ENCODE measurements around the gene ACAD9. TPM values are rescaled to one million over a fixed set of nuclear protein-coding genes. Genes with fewer than 3 reads are reported as not detected.

Gene ACAD9
- total and polyA plus RNA-seq, 8 donors = 17.1 to 160 (median 23.4) TPM

- intact Hi-C loops (cut with DNase I; ENCODE audit: low total_unique reads) = no loop called here
Observed at GRCh38 chr3:128867200-128868125, 12.0 kb upstream of the ACAD9 start.

GRCh38 chr3:128870347-128870746, 9.1 kb upstream of the ACAD9 start:
- no peak for TF ChIP-seq EP300 (IDR thresholded peaks at IDR 0.05)
- TF ChIP-seq, protein P1, sequence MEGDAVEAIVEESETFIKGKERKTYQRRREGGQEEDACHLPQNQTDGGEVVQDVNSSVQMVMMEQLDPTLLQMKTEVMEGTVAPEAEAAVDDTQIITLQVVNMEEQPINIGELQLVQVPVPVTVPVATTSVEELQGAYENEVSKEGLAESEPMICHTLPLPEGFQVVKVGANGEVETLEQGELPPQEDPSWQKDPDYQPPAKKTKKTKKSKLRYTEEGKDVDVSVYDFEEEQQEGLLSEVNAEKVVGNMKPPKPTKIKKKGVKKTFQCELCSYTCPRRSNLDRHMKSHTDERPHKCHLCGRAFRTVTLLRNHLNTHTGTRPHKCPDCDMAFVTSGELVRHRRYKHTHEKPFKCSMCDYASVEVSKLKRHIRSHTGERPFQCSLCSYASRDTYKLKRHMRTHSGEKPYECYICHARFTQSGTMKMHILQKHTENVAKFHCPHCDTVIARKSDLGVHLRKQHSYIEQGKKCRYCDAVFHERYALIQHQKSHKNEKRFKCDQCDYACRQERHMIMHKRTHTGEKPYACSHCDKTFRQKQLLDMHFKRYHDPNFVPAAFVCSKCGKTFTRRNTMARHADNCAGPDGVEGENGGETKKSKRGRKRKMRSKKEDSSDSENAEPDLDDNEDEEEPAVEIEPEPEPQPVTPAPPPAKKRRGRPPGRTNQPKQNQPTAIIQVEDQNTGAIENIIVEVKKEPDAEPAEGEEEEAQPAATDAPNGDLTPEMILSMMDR (IDR thresholded peaks at IDR 0.05) = no peak
- no peak for TF ChIP-seq POLR2A (IDR thresholded peaks at IDR 0.05)
- TF ChIP-seq POLR2AphosphoS5 (IDR thresholded peaks at IDR 0.05) = no peak
- peaks cover 0 to 7% (median 0%) of the 10 kb centered on the region in 4 donors for H3K4me1 ChIP-seq
- no peaks in the 10 kb centered on the region for H3K9me3 ChIP-seq
- H3K36me3 ChIP-seq = no peaks in the 10 kb centered on the region
- intact Hi-C loops (cut with DNase I; ENCODE audit: low total_unique reads) = no loop called here
- H3K27me3 ChIP-seq = no peaks in the 10 kb centered on the region
- H3K4me3 ChIP-seq = no peak overlapping the region
- 69 to 97% (median 95%) methylated on average over 3 to 4 of the region's 4 CpGs for WGBS, 5 donors
- H3K27ac ChIP-seq = no peak overlapping the region
- DNase-seq = no peak

More at GRCh38 chr3:128867200-128868125, 12.0 kb upstream of the ACAD9 start:
- DNase-seq = no peak
- 58 to 90% (median 77%) methylated on average over 4 of the region's 4 CpGs for WGBS, 5 donors
- Histone ChIP-seq H3K27me3 (no peaks in the 10 kb centered on the region), H3K4me3 (no peak overlapping the region), H3K4me1 (peaks cover 0 to 11% (median 4%) of the 10 kb centered on the region in 4 donors), H3K27ac (no peak overlapping the region), H3K9me3 (no peaks in the 10 kb centered on the region), H3K36me3 (no peaks in the 10 kb centered on the region)
- TF ChIP-seq EP300 (IDR thresholded peaks at IDR 0.05) = no peak
- TF ChIP-seq, protein P1 (IDR thresholded peaks at IDR 0.05) = no peak
- TF ChIP-seq POLR2AphosphoS5 (IDR thresholded peaks at IDR 0.05) = no peak
- TF ChIP-seq POLR2A (IDR thresholded peaks at IDR 0.05) = no peak

DNA sequence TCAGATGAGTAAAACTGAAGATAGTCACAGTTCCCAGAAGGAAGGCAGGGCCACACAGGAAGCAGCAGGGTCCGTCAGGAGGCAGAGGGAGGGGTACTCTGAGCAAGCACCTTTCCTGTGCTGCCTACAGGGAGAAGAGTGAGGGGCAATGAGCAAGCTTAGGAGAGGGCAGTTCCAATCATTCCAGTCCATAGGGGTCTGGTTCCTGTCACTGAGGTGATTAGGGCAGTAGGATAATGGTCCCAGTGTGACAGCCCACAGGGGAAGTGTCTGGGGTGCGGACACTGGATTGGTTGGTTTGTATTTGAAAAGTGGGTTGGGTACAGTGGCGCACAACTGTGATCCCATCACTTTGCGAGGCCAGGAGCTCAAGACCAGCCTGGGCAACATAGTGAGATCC, 7.1 kb upstream of the ACAD9 start:
- Histone ChIP-seq H3K4me1 (peaks cover 0 to 19% (median 2%) of the 10 kb centered on the region in 4 donors), H3K36me3 (no peaks in the 10 kb centered on the region), H3K4me3 (no peak overlapping the region), H3K9me3 (no peaks in the 10 kb centered on the region), H3K27ac (no peak overlapping the region), H3K27me3 (no peaks in the 10 kb centered on the region)
- no peak for TF ChIP-seq POLR2AphosphoS5 (IDR thresholded peaks at IDR 0.05)
- TF ChIP-seq, protein P1 (IDR thresholded peaks at IDR 0.05) = no peak
- TF ChIP-seq EP300 (IDR thresholded peaks at IDR 0.05) = no peak
- TF ChIP-seq POLR2A (IDR thresholded peaks at IDR 0.05) = no peak
- DNase-seq = no peak
- 79 to 90% (median 87%) methylated on average over 4 of the region's 4 CpGs for WGBS, 5 donors
- intact Hi-C loops (cut with DNase I; ENCODE audit: low total_unique reads) = no loop called here

- no peak overlapping the region for H3K27ac ChIP-seq
- no peak overlapping the region for H3K4me3 ChIP-seq
- H3K4me1 ChIP-seq = peaks cover 0 to 23% (median 4%) of the 10 kb centered on the region in 4 donors
- WGBS, 5 donors = 81 to 89% (median 83%) methylated on average over 8 of the region's 8 CpGs
- intact Hi-C loops (cut with DNase I; ENCODE audit: low total_unique reads) = no loop called here
- no peaks in the 10 kb centered on the region for H3K27me3 ChIP-seq
- no peaks in the 10 kb centered on the region for H3K36me3 ChIP-seq
- TF ChIP-seq, protein P1 (IDR thresholded peaks at IDR 0.05) = no peak
- TF ChIP-seq POLR2A (IDR thresholded peaks at IDR 0.05) (no peak), POLR2AphosphoS5 (IDR thresholded peaks at IDR 0.05) (no peak), EP300 (IDR thresholded peaks at IDR 0.05) (no peak)
- no peaks in the 10 kb centered on the region for H3K9me3 ChIP-seq
- no peak for DNase-seq
Observed at GRCh38 chr3:128872744-128873143, 6.7 kb upstream of the ACAD9 start.
